HUES48 (cell line): ENCODE data around the gene RBCK1.
"Not testable (repeated sequence)": the region's sequence is repeated elsewhere in the genome, so short reads cannot be mapped to it uniquely, and the experiment has no call there.

ENCODE experiments used
- H3K27ac ChIP-seq: one replicate; pipeline ENCODE4 v1.7.0; 2013; ENCODE audit warnings: low read depth, low read length, inconsistent platforms
- H3K27me3 ChIP-seq: 2 replicates; pipeline ENCODE4 v1.6.1; 2013; ENCODE audit warnings: mild to moderate bottlenecking, low read length; ENCODE audit not compliant: control insufficient read depth, insufficient read depth
- H3K36me3 ChIP-seq: 2 replicates; pipeline ENCODE4 v1.6.1; 2013; ENCODE audit warnings: low read length; ENCODE audit not compliant: control insufficient read depth, insufficient read depth
- H3K4me1 ChIP-seq: 2 replicates; pipeline ENCODE4 v1.6.1; 2013; ENCODE audit warnings: mild to moderate bottlenecking, low read length; ENCODE audit not compliant: control insufficient read depth, insufficient read depth
- H3K4me3 ChIP-seq: 2 replicates; pipeline ENCODE4 v1.5.1; 2013; ENCODE audit warnings: mild to moderate bottlenecking, low read depth, low read length
- H3K9ac ChIP-seq: 2 replicates; pipeline ENCODE4 v1.6.1; 2013; ENCODE audit warnings: mild to moderate bottlenecking, low read depth, low read length, moderate library complexity
- H3K9me3 ChIP-seq: 2 replicates; pipeline ENCODE4 v1.6.1; 2013; ENCODE audit warnings: low read length; ENCODE audit not compliant: control insufficient read depth, insufficient read depth

The RBCK1 gene

GRCh38 chr20:389220-389619 is 18.9 kb upstream of the RBCK1 start:
- Histone ChIP-seq H3K4me1 (no peaks in the 10 kb centered on the region), H3K9ac (no peak overlapping the region), H3K4me3 (no peak overlapping the region), H3K9me3 (no peaks in the 10 kb centered on the region), H3K27me3 (no peaks in the 10 kb centered on the region), H3K36me3 (peaks cover 10% of the 10 kb centered on the region), H3K27ac (no peak overlapping the region)

GRCh38 chr20:391041-391711 is 16.9 kb upstream of the RBCK1 start:
- Histone ChIP-seq H3K9me3 (no peaks in the 10 kb centered on the region), H3K4me3 (no peak overlapping the region), H3K27ac (no peak overlapping the region), H3K4me1 (no peaks in the 10 kb centered on the region), H3K9ac (no peak overlapping the region), H3K27me3 (no peaks in the 10 kb centered on the region), H3K36me3 (peaks cover 10% of the 10 kb centered on the region)

GRCh38 chr20:393296-393695 is 14.8 kb upstream of the RBCK1 start:
- not testable (repeated sequence) for H3K4me1 ChIP-seq, H3K9ac ChIP-seq, H3K27ac ChIP-seq, H3K27me3 ChIP-seq, H3K9me3 ChIP-seq, H3K4me3 ChIP-seq
- peaks cover 17% of the 10 kb centered on the region for H3K36me3 ChIP-seq

- H3K27ac ChIP-seq: no peak overlapping the region
- H3K4me1 ChIP-seq: peaks cover 11% of the 10 kb centered on the region
- H3K9ac ChIP-seq: no peak overlapping the region
- no peaks in the 10 kb centered on the region for H3K27me3 ChIP-seq
- H3K36me3 ChIP-seq: peaks cover 7% of the 10 kb centered on the region; the same call in 1 of the 2 replicates
- no peaks in the 10 kb centered on the region for H3K9me3 ChIP-seq
- H3K4me3 ChIP-seq: no peak overlapping the region
Measured at GRCh38 chr20:396252-396618, 11.9 kb upstream of the RBCK1 start.

- Histone ChIP-seq H3K27me3 (no peaks in the 10 kb centered on the region), H3K4me3 (no peak overlapping the region), H3K9ac (no peak overlapping the region), H3K9me3 (no peaks in the 10 kb centered on the region), H3K4me1 (peaks cover 11% of the 10 kb centered on the region), H3K27ac (no peak overlapping the region), H3K36me3 (peaks cover 7% of the 10 kb centered on the region; the same call in 1 of the 2 replicates)
Measured at GRCh38 chr20:396619-397431, 11.3 kb upstream of the RBCK1 start.

GRCh38 chr20:397432-398237 is 10.5 kb upstream of the RBCK1 start:
- peaks cover 7% of the 10 kb centered on the region; the same call in 1 of the 2 replicates for H3K36me3 ChIP-seq
- peaks cover 11% of the 10 kb centered on the region for H3K4me1 ChIP-seq
- no peak overlapping the region for H3K27ac ChIP-seq
- no peaks in the 10 kb centered on the region for H3K9me3 ChIP-seq
- H3K9ac ChIP-seq: no peak overlapping the region
- H3K27me3 ChIP-seq: no peaks in the 10 kb centered on the region
- H3K4me3 ChIP-seq: no peak overlapping the region

GRCh38 chr20:399182-399707 is 8.9 kb upstream of the RBCK1 start:
- H3K9me3 ChIP-seq: no peaks in the 10 kb centered on the region
- H3K36me3 ChIP-seq: peaks cover 7% of the 10 kb centered on the region; the same call in 1 of the 2 replicates
- no peak overlapping the region for H3K4me3 ChIP-seq
- no peak overlapping the region for H3K27ac ChIP-seq
- no peaks in the 10 kb centered on the region for H3K27me3 ChIP-seq
- H3K9ac ChIP-seq: no peak overlapping the region
- H3K4me1 ChIP-seq: peaks cover 11% of the 10 kb centered on the region

GRCh38 chr20:400128-400453 is 8.0 kb upstream of the RBCK1 start:
- H3K9ac ChIP-seq: no peak overlapping the region
- peaks cover 11% of the 10 kb centered on the region for H3K4me1 ChIP-seq
- H3K27ac ChIP-seq: no peak overlapping the region
- H3K27me3 ChIP-seq: no peaks in the 10 kb centered on the region
- H3K36me3 ChIP-seq: peaks cover 7% of the 10 kb centered on the region; the same call in 1 of the 2 replicates
- no peak overlapping the region for H3K4me3 ChIP-seq
- H3K9me3 ChIP-seq: no peaks in the 10 kb centered on the region

- Histone ChIP-seq H3K27ac (no peak overlapping the region), H3K4me3 (no peak overlapping the region), H3K9ac (no peak overlapping the region), H3K27me3 (no peaks in the 10 kb centered on the region), H3K36me3 (peaks cover 7% of the 10 kb centered on the region; the same call in 1 of the 2 replicates), H3K9me3 (no peaks in the 10 kb centered on the region), H3K4me1 (peaks cover 11% of the 10 kb centered on the region)
Measured at GRCh38 chr20:400454-401275, 7.4 kb upstream of the RBCK1 start.
